ENCODE results near the gene PRR23B. TPM values are rescaled to one million over a fixed set of nuclear protein-coding genes. Genes with fewer than 3 reads are reported as not detected.

The PRR23B gene
- polyA plus RNA-seq (not detected in 2 replicates), polyA minus RNA-seq (not detected in 2 replicates)

DNA sequence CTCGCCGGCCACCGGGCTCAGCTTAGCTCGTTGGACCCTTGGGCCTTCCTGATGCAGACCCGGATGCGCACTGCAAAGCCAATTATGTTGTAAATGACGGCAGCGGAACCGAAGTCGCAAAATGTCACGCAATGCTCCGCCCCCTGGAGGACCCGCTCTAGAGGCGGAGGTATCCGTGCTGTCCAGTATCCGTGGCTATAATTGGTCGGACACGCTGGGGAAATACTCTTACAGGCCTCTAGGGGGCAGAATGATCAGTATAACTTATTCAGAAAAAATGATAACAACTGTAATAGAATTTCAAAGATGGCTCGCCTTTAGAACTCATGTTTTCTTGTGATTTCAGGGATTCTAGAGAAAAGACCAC, at the start of gene PRR23B:
Gene PRR23B (minus strand): TSS at position 59 of the 367 bp plus-strand sequence. CDS start 265 bp downstream, outside the sequence.
- Histone ChIP-seq H3K36me3 (ENCODE audit: insufficient read depth, low read length) (no peaks in the 10 kb centered on the region), H3K27me3 (ENCODE audit: insufficient read depth, low read depth, low read length) (no peaks in the 10 kb centered on the region), H3K4me3 (ENCODE audit: low read length) (no peak within 1 kb of the TSS), H3K9me3 (ENCODE audit: low read length) (no peaks in the 10 kb centered on the region), H4K20me1 (ENCODE audit: insufficient read depth) (no peaks in the 10 kb centered on the region), H3K79me2 (replicated peaks; ENCODE audit: insufficient read depth, low read length) (no peaks in the 10 kb centered on the region), H3K9me2 (ENCODE audit: insufficient read depth, low read length) (no peaks in the 10 kb centered on the region), H2AFZ (ENCODE audit: low read depth, low read length) (no peak within 1 kb of the TSS), H3K4me2 (ENCODE audit: low read length) (no peak within 1 kb of the TSS), H3K9ac (ENCODE audit: low read length) (no peak within 1 kb of the TSS), H3K27ac (ENCODE audit: low read length) (no peak within 1 kb of the TSS), H3F3A (ENCODE audit: insufficient read depth, low read length, poor library complexity, severe bottlenecking) (no peaks in the 10 kb centered on the region)
- TF ChIP-seq MXI1 (conservative IDR thresholded peaks at IDR 0.05; ENCODE audit: poor library complexity, severe bottlenecking) (no peak), SMC3 (conservative IDR thresholded peaks at IDR 0.05; ENCODE audit: poor library complexity) (no peak), EZH2 (IDR thresholded peaks at IDR 0.05; ENCODE audit: borderline replicate concordance, insufficient read depth, low read length, poor library complexity, severe bottlenecking) (no peak), EP300 (conservative IDR thresholded peaks at IDR 0.05; ENCODE audit: poor library complexity, severe bottlenecking) (no peak), TAF1 (IDR thresholded peaks at IDR 0.05; ENCODE audit: low read depth) (no peak), POLR2AphosphoS5 (IDR thresholded peaks at IDR 0.05) (no peak), RAD21 (conservative IDR thresholded peaks at IDR 0.05) (no peak)
- TF ChIP-seq, protein P1, sequence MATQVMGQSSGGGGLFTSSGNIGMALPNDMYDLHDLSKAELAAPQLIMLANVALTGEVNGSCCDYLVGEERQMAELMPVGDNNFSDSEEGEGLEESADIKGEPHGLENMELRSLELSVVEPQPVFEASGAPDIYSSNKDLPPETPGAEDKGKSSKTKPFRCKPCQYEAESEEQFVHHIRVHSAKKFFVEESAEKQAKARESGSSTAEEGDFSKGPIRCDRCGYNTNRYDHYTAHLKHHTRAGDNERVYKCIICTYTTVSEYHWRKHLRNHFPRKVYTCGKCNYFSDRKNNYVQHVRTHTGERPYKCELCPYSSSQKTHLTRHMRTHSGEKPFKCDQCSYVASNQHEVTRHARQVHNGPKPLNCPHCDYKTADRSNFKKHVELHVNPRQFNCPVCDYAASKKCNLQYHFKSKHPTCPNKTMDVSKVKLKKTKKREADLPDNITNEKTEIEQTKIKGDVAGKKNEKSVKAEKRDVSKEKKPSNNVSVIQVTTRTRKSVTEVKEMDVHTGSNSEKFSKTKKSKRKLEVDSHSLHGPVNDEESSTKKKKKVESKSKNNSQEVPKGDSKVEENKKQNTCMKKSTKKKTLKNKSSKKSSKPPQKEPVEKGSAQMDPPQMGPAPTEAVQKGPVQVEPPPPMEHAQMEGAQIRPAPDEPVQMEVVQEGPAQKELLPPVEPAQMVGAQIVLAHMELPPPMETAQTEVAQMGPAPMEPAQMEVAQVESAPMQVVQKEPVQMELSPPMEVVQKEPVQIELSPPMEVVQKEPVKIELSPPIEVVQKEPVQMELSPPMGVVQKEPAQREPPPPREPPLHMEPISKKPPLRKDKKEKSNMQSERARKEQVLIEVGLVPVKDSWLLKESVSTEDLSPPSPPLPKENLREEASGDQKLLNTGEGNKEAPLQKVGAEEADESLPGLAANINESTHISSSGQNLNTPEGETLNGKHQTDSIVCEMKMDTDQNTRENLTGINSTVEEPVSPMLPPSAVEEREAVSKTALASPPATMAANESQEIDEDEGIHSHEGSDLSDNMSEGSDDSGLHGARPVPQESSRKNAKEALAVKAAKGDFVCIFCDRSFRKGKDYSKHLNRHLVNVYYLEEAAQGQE (IDR thresholded peaks at IDR 0.05; ENCODE audit: borderline replicate concordance) = no peak
- TF ChIP-seq, protein P2, sequence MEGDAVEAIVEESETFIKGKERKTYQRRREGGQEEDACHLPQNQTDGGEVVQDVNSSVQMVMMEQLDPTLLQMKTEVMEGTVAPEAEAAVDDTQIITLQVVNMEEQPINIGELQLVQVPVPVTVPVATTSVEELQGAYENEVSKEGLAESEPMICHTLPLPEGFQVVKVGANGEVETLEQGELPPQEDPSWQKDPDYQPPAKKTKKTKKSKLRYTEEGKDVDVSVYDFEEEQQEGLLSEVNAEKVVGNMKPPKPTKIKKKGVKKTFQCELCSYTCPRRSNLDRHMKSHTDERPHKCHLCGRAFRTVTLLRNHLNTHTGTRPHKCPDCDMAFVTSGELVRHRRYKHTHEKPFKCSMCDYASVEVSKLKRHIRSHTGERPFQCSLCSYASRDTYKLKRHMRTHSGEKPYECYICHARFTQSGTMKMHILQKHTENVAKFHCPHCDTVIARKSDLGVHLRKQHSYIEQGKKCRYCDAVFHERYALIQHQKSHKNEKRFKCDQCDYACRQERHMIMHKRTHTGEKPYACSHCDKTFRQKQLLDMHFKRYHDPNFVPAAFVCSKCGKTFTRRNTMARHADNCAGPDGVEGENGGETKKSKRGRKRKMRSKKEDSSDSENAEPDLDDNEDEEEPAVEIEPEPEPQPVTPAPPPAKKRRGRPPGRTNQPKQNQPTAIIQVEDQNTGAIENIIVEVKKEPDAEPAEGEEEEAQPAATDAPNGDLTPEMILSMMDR (IDR thresholded peaks at IDR 0.05; ENCODE audit: poor library complexity, severe bottlenecking) = no peak

DNA sequence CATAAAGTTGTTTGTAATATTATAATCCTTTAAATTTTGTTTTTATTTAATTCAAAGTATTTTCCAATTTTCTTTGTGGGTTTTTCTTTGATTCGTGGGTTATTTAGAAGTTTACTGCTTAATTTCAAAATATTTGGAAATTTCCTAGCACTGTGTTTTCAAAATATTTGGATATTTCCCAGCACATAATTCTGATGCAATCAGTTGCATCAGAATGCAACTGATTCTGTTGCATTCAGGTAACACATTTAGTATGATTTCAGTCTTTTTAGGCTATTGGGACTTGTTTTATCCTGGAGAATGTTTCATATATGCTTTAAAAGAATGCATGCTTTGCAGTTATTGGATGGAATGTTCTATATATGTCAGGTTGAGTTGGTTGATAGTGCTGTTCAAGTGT, 42.2 kb upstream of the PRR23B start:
- Histone ChIP-seq H3K9ac (ENCODE audit: low read length) (no peak overlapping the region), H3K4me3 (ENCODE audit: low read length) (no peak overlapping the region), H3K9me3 (ENCODE audit: low read length) (no peaks in the 10 kb centered on the region), H3K79me2 (replicated peaks; ENCODE audit: insufficient read depth, low read length) (no peaks in the 10 kb centered on the region), H4K20me1 (ENCODE audit: insufficient read depth) (no peaks in the 10 kb centered on the region), H3F3A (ENCODE audit: insufficient read depth, low read length, poor library complexity, severe bottlenecking) (no peaks in the 10 kb centered on the region), H3K36me3 (ENCODE audit: insufficient read depth, low read length) (no peaks in the 10 kb centered on the region), H3K9me2 (ENCODE audit: insufficient read depth, low read length) (no peaks in the 10 kb centered on the region), H3K27ac (ENCODE audit: low read length) (no peak overlapping the region), H3K4me2 (ENCODE audit: low read length) (no peak overlapping the region), H3K27me3 (ENCODE audit: insufficient read depth, low read depth, low read length) (no peaks in the 10 kb centered on the region), H2AFZ (ENCODE audit: low read depth, low read length) (no peak overlapping the region)
- TF ChIP-seq EZH2 (IDR thresholded peaks at IDR 0.05; ENCODE audit: borderline replicate concordance, insufficient read depth, low read length, poor library complexity, severe bottlenecking) = no peak
- TF ChIP-seq RAD21 (conservative IDR thresholded peaks at IDR 0.05) = no peak
- TF ChIP-seq POLR2AphosphoS5 (IDR thresholded peaks at IDR 0.05) = no peak
- no peak for TF ChIP-seq EP300 (conservative IDR thresholded peaks at IDR 0.05; ENCODE audit: poor library complexity, severe bottlenecking)
- no peak for TF ChIP-seq MXI1 (conservative IDR thresholded peaks at IDR 0.05; ENCODE audit: poor library complexity, severe bottlenecking)
- TF ChIP-seq, protein P1 (IDR thresholded peaks at IDR 0.05; ENCODE audit: borderline replicate concordance) = no peak
- no peak for TF ChIP-seq TAF1 (IDR thresholded peaks at IDR 0.05; ENCODE audit: low read depth)
- TF ChIP-seq, protein P2 (IDR thresholded peaks at IDR 0.05; ENCODE audit: poor library complexity, severe bottlenecking) = no peak
- no peak for TF ChIP-seq SMC3 (conservative IDR thresholded peaks at IDR 0.05; ENCODE audit: poor library complexity)
